H1 (cell line): ENCODE measurements around the gene LRRC56. TPM values are rescaled to one million over a fixed set of nuclear protein-coding genes. Genes with fewer than 3 reads are reported as not detected.

Source experiments
- CTCF ChIA-PET: fragments of 300-600 bp; sonication (Branson Sonifier 250); formaldehyde crosslinking; loops from one replicate; lab custom pipeline; 2021; ENCODE audit not compliant: partially characterized antibody; lab: Charles Lee
- POLR2A ChIA-PET: fragments of 300-600 bp; sonication (Branson Sonifier 250); formaldehyde crosslinking; loops from one replicate; lab custom pipeline; 2021; ENCODE audit warnings: inconsistent platforms; ENCODE audit not compliant: partially characterized antibody; lab: Charles Lee
- DNase-seq, 2 experiments: peaks; one replicate each; pipeline versions ENCODE4 v3.0.0 to v3.0.0-alpha.2; 2010 to 2022; ENCODE audit warnings: low spot score in 2 of 2, low read depth in 1 of 2, mixed read lengths in 1 of 2
- FAIRE-seq: peaks from 2 replicates; lab custom pipeline; 2011; peaks lifted over from hg19 to GRCh38; lab: Jason Lieb, UNC
- H2AFZ ChIP-seq: 2 replicates; pipeline ENCODE4 v1.8.1; 2012; ENCODE audit warnings: low read length, inconsistent platforms
- H2AK5ac ChIP-seq: 2 replicates; pipeline ENCODE4 v1.6.1; 2013; ENCODE audit warnings: low read depth, low read length
- H2BK120ac ChIP-seq: replicated peaks from 2 replicates; pipeline ENCODE3; 2013; ENCODE audit warnings: low read depth, low read length, inconsistent platforms
- H2BK12ac ChIP-seq: 2 replicates; pipeline ENCODE4 v1.6.1; 2013; ENCODE audit warnings: low read depth, low read length
- H2BK15ac ChIP-seq: 2 replicates; pipeline ENCODE4 v1.6.1; 2013; ENCODE audit warnings: low read length
- H2BK20ac ChIP-seq: 2 replicates; pipeline ENCODE4 v1.6.1; 2013; ENCODE audit warnings: low read length
- H2BK5ac ChIP-seq: 2 replicates; pipeline ENCODE4 v1.6.1; 2013; ENCODE audit warnings: low read depth, low read length
- H3K14ac ChIP-seq: 2 replicates; pipeline ENCODE4 v1.6.1; 2013; ENCODE audit warnings: inconsistent platforms; ENCODE audit not compliant: insufficient read length
- H3K18ac ChIP-seq: 2 replicates; pipeline ENCODE4 v1.6.1; 2013; ENCODE audit warnings: low read length; ENCODE audit errors: extremely low read depth
- H3K23ac ChIP-seq: 2 replicates; pipeline ENCODE4 v1.6.1; 2013; ENCODE audit warnings: inconsistent platforms; ENCODE audit not compliant: insufficient read length
- H3K23me2 ChIP-seq: 2 replicates; pipeline ENCODE4 v1.6.1; 2013; ENCODE audit warnings: low read depth, low read length
- H3K27ac ChIP-seq: 2 replicates; pipeline ENCODE4 v1.6.1; 2011; ENCODE audit warnings: low read depth, low read length, inconsistent platforms
- H3K27me3 ChIP-seq, 4 experiments: replicated peaks in 1 of 4; 1 replicate in 1 of 4; 2 replicates in 3 of 4; pipeline versions ENCODE4 v1.6.1 to v1.8.1; 2011 to 2013; ENCODE audit warnings: low read length in 3 of 4, mild to moderate bottlenecking in 3 of 4, inconsistent platforms in 2 of 4, mixed read lengths in 2 of 4, moderate library complexity in 1 of 4; ENCODE audit not compliant: control insufficient read depth in 3 of 4, insufficient read depth in 3 of 4; ENCODE audit errors: extremely low read depth in 1 of 4
- H3K36me3 ChIP-seq, 4 experiments: 2 replicates each; pipeline versions ENCODE4 v1.6.1 to v1.8.1; 2011 to 2013; ENCODE audit warnings: mild to moderate bottlenecking in 4 of 4, low read length in 3 of 4, moderate library complexity in 2 of 4, control low read depth in 1 of 4, inconsistent platforms in 1 of 4; ENCODE audit not compliant: insufficient read depth in 4 of 4, control insufficient read depth in 2 of 4
- H3K4ac ChIP-seq: replicated peaks from 2 replicates; pipeline ENCODE3; 2013; ENCODE audit warnings: low read length, low read depth, mixed read lengths, inconsistent platforms; ENCODE audit not compliant: insufficient read length
- H3K4me1 ChIP-seq, 4 experiments: replicated peaks in 1 of 4; 1 replicate in 1 of 4; 2 replicates in 3 of 4; pipeline versions ENCODE4 v1.6.1 to v1.8.1; 2011 to 2013; ENCODE audit warnings: low read length in 3 of 4, inconsistent platforms in 2 of 4, mixed read lengths in 1 of 4; ENCODE audit not compliant: insufficient read depth in 4 of 4, control insufficient read depth in 3 of 4
- H3K4me2 ChIP-seq, 2 experiments: 2 replicates each; pipeline versions ENCODE4 v1.6.1 to v1.8.1; 2011 to 2013; ENCODE audit warnings: low read depth in 2 of 2, low read length in 2 of 2, control low read depth in 1 of 2, inconsistent platforms in 1 of 2, mild to moderate bottlenecking in 1 of 2; ENCODE audit not compliant: insufficient read depth in 1 of 2
- H3K4me3 ChIP-seq, 4 experiments: fragments of 200-600, 300-600 bp in 1 of 4; sonication (generic), shearing (Covaris generic), sonication (Bioruptor Twin) in 1 of 4; 2 replicates each; pipeline versions ENCODE4 v1.5.1 to v1.8.1; 2011 to 2016; ENCODE audit warnings: low read length in 4 of 4, low read depth in 3 of 4, control low read depth in 2 of 4, inconsistent platforms in 2 of 4, mild to moderate bottlenecking in 2 of 4, mixed read lengths in 1 of 4, moderate library complexity in 1 of 4; ENCODE audit not compliant: insufficient read depth in 2 of 4; ENCODE audit errors: extremely low read depth in 1 of 4
- H3K56ac ChIP-seq: replicated peaks from 2 replicates; pipeline ENCODE3; 2013; ENCODE audit warnings: low read depth, mild to moderate bottlenecking, mixed read lengths, low read length, inconsistent platforms; ENCODE audit not compliant: insufficient read length
- H3K79me1 ChIP-seq: 2 replicates; pipeline ENCODE4 v1.6.1; 2013; ENCODE audit warnings: low read depth, low read length, control low read depth
- H3K79me2 ChIP-seq, 2 experiments: 2 replicates each; pipeline versions ENCODE4 v1.6.1 to v1.8.1; 2012 to 2013; ENCODE audit warnings: low read length in 2 of 2, mild to moderate bottlenecking in 2 of 2, inconsistent platforms in 1 of 2; ENCODE audit not compliant: insufficient read depth in 2 of 2, control insufficient read depth in 1 of 2
- H3K9ac ChIP-seq, 4 experiments: replicated peaks in 1 of 4; 1 replicate in 1 of 4; 2 replicates in 3 of 4; pipeline versions ENCODE4 v1.6.1 to v1.8.1; 2011 to 2013; ENCODE audit warnings: low read depth in 3 of 4, low read length in 3 of 4, control low read depth in 2 of 4, mild to moderate bottlenecking in 2 of 4, moderate library complexity in 2 of 4, inconsistent platforms in 1 of 4; ENCODE audit errors: extremely low read depth in 1 of 4
- H3K9me3 ChIP-seq, 2 experiments: 2 replicates each; pipeline versions ENCODE4 v1.6.1 to v1.8.1; 2012 to 2013; ENCODE audit warnings: mild to moderate bottlenecking in 2 of 2, moderate library complexity in 2 of 2, control low read depth in 1 of 2, inconsistent platforms in 1 of 2, low read depth in 1 of 2, low read length in 1 of 2, mixed read lengths in 1 of 2; ENCODE audit not compliant: insufficient read depth in 2 of 2
- H4K20me1 ChIP-seq, 2 experiments: replicated peaks in 1 of 2; 2 replicates each; pipeline versions ENCODE3 to v1.8.1; 2011 to 2013; ENCODE audit warnings: inconsistent platforms in 2 of 2, low read length in 2 of 2, mild to moderate bottlenecking in 1 of 2; ENCODE audit not compliant: insufficient read depth in 2 of 2, control insufficient read depth in 1 of 2
- H4K5ac ChIP-seq: 2 replicates; pipeline ENCODE4 v1.6.1; 2013; ENCODE audit warnings: low read length, low read depth, mixed read lengths, inconsistent platforms; ENCODE audit not compliant: insufficient read length
- H4K8ac ChIP-seq: 2 replicates; pipeline ENCODE4 v1.8.0; 2013; ENCODE audit warnings: mild to moderate bottlenecking, moderate library complexity, low read length, inconsistent platforms; ENCODE audit not compliant: insufficient read depth; ENCODE audit errors: extremely low read depth
- H4K91ac ChIP-seq: replicated peaks from 2 replicates; pipeline ENCODE3; 2013; ENCODE audit warnings: low read length, mixed read lengths, inconsistent platforms; ENCODE audit not compliant: insufficient read length
- PHF8 ChIP-seq: fragments of 200-600 bp; sonication (generic); conservative IDR thresholded peaks from 2 replicates; pipeline ENCODE4 v1.7.1; 2012; ENCODE audit warnings: low read depth, mild to moderate bottlenecking, inconsistent platforms, low read length, moderate library complexity
- WGBS, 2 experiments: shearing (Covaris generic) in 1 of 2; methylation state at CpG; one replicate each; pipeline versions ENCODE4 v1.1.6 to v1.1.7; 2013 to 2015; ENCODE audit warnings: low lambda C conversion rate in 2 of 2, mixed read lengths in 2 of 2, inconsistent platforms in 1 of 2, low coverage in 1 of 2, missing lambda C conversion rate in 1 of 2; ENCODE audit not compliant: insufficient replicate concordance in 2 of 2, insufficient coverage in 1 of 2, insufficient read length in 1 of 2; ENCODE audit errors: extremely low coverage in 1 of 2, missing lambda C conversion rate in 1 of 2; 5-methylcytosine and 5-hydroxymethylcytosine counted together
- polyA plus RNA-seq, 7 experiments: library from polyadenylated mRNA; depleted of rRNA in 3 of 7; stranded (reverse) in 5 of 7; unstranded in 2 of 7; fragments of >200 nt in 5 of 7; fragments of 200-250 nt in 2 of 7; gene quantifications; 1 replicate in 5 of 7; 2 replicates in 1 of 7; 4 replicates in 1 of 7; pipeline versions ENCODE4 v1.2.1 to v1.2.3, GENCODE V29; 2011 to 2013; ENCODE audit warnings: missing spikeins in 2 of 7, mixed read lengths in 2 of 7
- total RNA-seq: library from RNA; stranded (reverse); fragmentation: NEBNext Ultra II Directional; extraction: Animal tissue kit (Norgen Biotek cat#: 25700); gene quantifications from 2 replicates; pipeline ENCODE4 v1.2.1, GENCODE V29; 2021

The LRRC56 gene
- total and polyA plus RNA-seq, 2 of the 8 experiments (the other 6 are each of a cell fraction or from before 2014, with no cell fraction given): 0.94 to 1.9 TPM

DNA sequence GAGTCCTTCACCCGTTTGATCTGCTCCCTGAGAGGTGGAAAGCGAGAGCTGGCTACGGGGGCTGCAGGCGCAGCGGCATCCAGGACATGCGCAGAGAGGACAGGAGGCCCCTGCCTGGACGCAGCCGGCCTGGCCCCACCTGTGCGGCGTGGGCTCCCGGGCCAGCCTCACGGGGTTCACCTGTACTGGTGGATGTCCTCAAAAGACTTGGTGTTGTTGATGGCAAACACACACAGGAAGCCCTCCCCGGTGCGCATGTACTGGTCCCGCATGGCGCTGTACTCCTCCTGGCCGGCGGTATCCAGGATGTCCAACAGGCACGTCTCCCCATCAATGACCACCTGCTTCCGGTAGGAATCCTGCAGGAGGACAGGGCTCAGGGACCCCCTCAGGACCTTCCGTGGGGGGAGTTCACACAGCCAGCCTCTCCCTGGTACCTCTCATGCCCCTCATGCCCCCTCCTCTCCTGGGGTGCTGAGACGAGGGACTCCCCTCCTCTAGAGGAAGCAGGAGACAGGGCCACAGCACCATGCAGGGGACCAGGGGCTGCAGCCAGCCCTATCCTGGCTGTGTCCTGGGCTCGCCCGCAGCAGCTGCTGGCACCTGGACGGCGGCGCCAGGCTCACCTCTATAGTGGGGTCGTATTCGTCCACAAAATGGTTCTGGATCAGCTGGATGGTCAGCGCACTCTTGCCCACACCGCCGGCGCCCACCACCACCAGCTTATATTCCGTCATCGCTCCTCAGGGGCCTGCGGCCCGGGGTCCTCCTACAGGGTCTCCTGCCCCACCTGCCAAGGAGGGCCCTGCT lies 3.5 kb upstream of the LRRC56 start:
- Histone ChIP-seq H3K36me3 (peaks cover 0 to 15% (median 6%) of the 10 kb centered on the region in 4 experiments; a peak in 5 of 8 replicates), H3K4me3 (peak overlapping the region in 3 of 4 experiments; percentile 70 to 77 (median 70); a peak in 4 of 8 replicates), H3K9me3 (no peaks in the 10 kb centered on the region), H2BK120ac (no peak overlapping the region), H3K27me3 (peaks cover 0 to 16% (median 6%) of the 10 kb centered on the region in 4 experiments; a peak in 5 of 7 replicates), H3K56ac (no peak overlapping the region), H4K20me1 (peaks cover 7 to 11% of the 10 kb centered on the region in 2 experiments), H4K5ac (no peak overlapping the region), H3K9ac (no peak overlapping the region), H4K8ac (peak overlapping the region; percentile 57), H2AK5ac (no peak overlapping the region), H3K4ac (no peak overlapping the region), H3K14ac (no peak overlapping the region), H3K4me1 (peaks cover 0 to 17% (median 10%) of the 10 kb centered on the region in 4 experiments; a peak in 5 of 7 replicates), H2BK5ac (no peak overlapping the region), H3K23me2 (peaks cover 21% of the 10 kb centered on the region; the same call in 1 of the 2 replicates), H2BK12ac (no peak overlapping the region), H4K91ac (no peak overlapping the region), H3K27ac (no peak overlapping the region; the same call in 1 of the 2 replicates), H2AFZ (no peak overlapping the region), H3K4me2 (peak overlapping the region; percentile 48 to 72), H3K79me1 (no peaks in the 10 kb centered on the region), H2BK20ac (no peak overlapping the region), H3K18ac (no peak overlapping the region), H2BK15ac (no peak overlapping the region), H3K23ac (no peak overlapping the region), H3K79me2 (no peaks in the 10 kb centered on the region)
- 91% methylated on average over 36 of the region's 37 CpGs; no CpG with 5 or more reads in 1 of the 2 experiments for WGBS, 2 experiments
- CTCF ChIA-PET: interaction anchor here (1.3 to 1.6 kb wide), 2 partner anchors 12 to 16 kb away, joined by 4 to 5 read pairs; no protein-coding TSS in a partner anchor
- no peak for TF ChIP-seq PHF8
- DNase-seq (no peak), FAIRE-seq (no peak)
- POLR2A ChIA-PET: interaction anchor here (1.0 to 1.2 kb wide), 3 partner anchors 28 to 165 kb away, joined by 3 to 5 read pairs (median 4); partner anchors contain the start of gene B4GALNT4
